ENCODE measurements around the gene INSIG1. TPM values are rescaled to one million over a fixed set of nuclear protein-coding genes. Genes with fewer than 3 reads are reported as not detected.

The INSIG1 gene
- total RNA-seq, 1 donor from 2014 or later = 81.5 TPM

- no peak overlapping the region for H3K27ac Mint-ChIP-seq (ENCODE audit: unreplicated experiment)
- no peak for DNase-seq (ENCODE audit: low read depth, low spot score)
- TF ChIP-seq, protein P1, sequence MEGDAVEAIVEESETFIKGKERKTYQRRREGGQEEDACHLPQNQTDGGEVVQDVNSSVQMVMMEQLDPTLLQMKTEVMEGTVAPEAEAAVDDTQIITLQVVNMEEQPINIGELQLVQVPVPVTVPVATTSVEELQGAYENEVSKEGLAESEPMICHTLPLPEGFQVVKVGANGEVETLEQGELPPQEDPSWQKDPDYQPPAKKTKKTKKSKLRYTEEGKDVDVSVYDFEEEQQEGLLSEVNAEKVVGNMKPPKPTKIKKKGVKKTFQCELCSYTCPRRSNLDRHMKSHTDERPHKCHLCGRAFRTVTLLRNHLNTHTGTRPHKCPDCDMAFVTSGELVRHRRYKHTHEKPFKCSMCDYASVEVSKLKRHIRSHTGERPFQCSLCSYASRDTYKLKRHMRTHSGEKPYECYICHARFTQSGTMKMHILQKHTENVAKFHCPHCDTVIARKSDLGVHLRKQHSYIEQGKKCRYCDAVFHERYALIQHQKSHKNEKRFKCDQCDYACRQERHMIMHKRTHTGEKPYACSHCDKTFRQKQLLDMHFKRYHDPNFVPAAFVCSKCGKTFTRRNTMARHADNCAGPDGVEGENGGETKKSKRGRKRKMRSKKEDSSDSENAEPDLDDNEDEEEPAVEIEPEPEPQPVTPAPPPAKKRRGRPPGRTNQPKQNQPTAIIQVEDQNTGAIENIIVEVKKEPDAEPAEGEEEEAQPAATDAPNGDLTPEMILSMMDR (conservative IDR thresholded peaks at IDR 0.05) = no peak
- H3K4me1 Mint-ChIP-seq = peaks cover 6% of the 10 kb centered on the region
- no peaks in the 10 kb centered on the region for H3K27me3 Mint-ChIP-seq (ENCODE audit: low read depth)
- H3K9me3 Mint-ChIP-seq = no peaks in the 10 kb centered on the region
- no peaks in the 10 kb centered on the region for H3K36me3 Mint-ChIP-seq (ENCODE audit: low read depth)
- no peak overlapping the region for H3K4me3 Mint-ChIP-seq
Observed at GRCh38 chr7:155266440-155266839, 31.2 kb upstream of the INSIG1 start.

DNA sequence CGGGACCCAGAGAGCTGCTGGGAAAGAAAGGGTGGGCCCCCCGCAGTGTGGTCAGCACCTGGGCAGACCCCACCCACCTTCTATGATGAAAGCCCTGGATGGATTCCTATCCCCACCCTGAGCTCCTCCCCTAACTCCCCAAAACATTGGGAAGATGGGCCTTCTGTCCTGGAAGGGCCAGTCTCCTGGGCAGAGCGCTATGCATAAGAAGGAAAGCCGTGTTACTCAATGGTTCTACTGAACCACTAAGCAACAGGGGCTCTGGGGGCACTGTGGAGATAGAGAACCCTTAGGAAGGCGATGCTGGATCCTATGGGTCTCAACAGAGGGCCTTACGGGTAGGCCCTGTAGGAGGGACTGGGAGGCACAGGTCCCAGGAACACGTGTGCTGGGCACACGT, 30.7 kb upstream of the INSIG1 start:
- TF ChIP-seq, protein P1 (conservative IDR thresholded peaks at IDR 0.05) = no peak
- H3K9me3 Mint-ChIP-seq = no peaks in the 10 kb centered on the region
- no peak overlapping the region for H3K27ac Mint-ChIP-seq (ENCODE audit: unreplicated experiment)
- no peaks in the 10 kb centered on the region for H3K36me3 Mint-ChIP-seq (ENCODE audit: low read depth)
- H3K4me1 Mint-ChIP-seq = peaks cover 6% of the 10 kb centered on the region
- DNase-seq (ENCODE audit: low read depth, low spot score) = no peak
- no peak overlapping the region for H3K4me3 Mint-ChIP-seq
- no peaks in the 10 kb centered on the region for H3K27me3 Mint-ChIP-seq (ENCODE audit: low read depth)

GRCh38 chr7:155267436-155267835, 30.2 kb upstream of the INSIG1 start:
- TF ChIP-seq, protein P1 (conservative IDR thresholded peaks at IDR 0.05) = no peak
- no peak overlapping the region for H3K27ac Mint-ChIP-seq (ENCODE audit: unreplicated experiment)
- no peaks in the 10 kb centered on the region for H3K9me3 Mint-ChIP-seq
- no peaks in the 10 kb centered on the region for H3K27me3 Mint-ChIP-seq (ENCODE audit: low read depth)
- DNase-seq (ENCODE audit: low read depth, low spot score) = no peak
- no peak overlapping the region for H3K4me3 Mint-ChIP-seq
- H3K4me1 Mint-ChIP-seq = peaks cover 6% of the 10 kb centered on the region
- H3K36me3 Mint-ChIP-seq (ENCODE audit: low read depth) = no peaks in the 10 kb centered on the region

GRCh38 chr7:155268211-155268610, 29.5 kb upstream of the INSIG1 start:
- Mint-ChIP-seq H3K9me3 (no peaks in the 10 kb centered on the region), H3K4me1 (peaks cover 6% of the 10 kb centered on the region), H3K4me3 (no peak overlapping the region), H3K36me3 (ENCODE audit: low read depth) (no peaks in the 10 kb centered on the region), H3K27ac (ENCODE audit: unreplicated experiment) (no peak overlapping the region), H3K27me3 (ENCODE audit: low read depth) (no peaks in the 10 kb centered on the region)
- TF ChIP-seq, protein P1 (conservative IDR thresholded peaks at IDR 0.05) = no peak
- DNase-seq (ENCODE audit: low read depth, low spot score) = no peak

GRCh38 chr7:155268921-155269650, 28.6 kb upstream of the INSIG1 start:
- H3K9me3 Mint-ChIP-seq = no peaks in the 10 kb centered on the region
- no peaks in the 10 kb centered on the region for H3K27me3 Mint-ChIP-seq (ENCODE audit: low read depth)
- TF ChIP-seq, protein P1 (conservative IDR thresholded peaks at IDR 0.05) = no peak
- peaks cover 6% of the 10 kb centered on the region for H3K4me1 Mint-ChIP-seq
- no peak overlapping the region for H3K4me3 Mint-ChIP-seq
- DNase-seq (ENCODE audit: low read depth, low spot score) = no peak
- no peaks in the 10 kb centered on the region for H3K36me3 Mint-ChIP-seq (ENCODE audit: low read depth)
- H3K27ac Mint-ChIP-seq (ENCODE audit: unreplicated experiment) = no peak overlapping the region

Measured in neural crest cell (in vitro differentiated cells).